Stimulated activated CD8-positive, alpha-beta memory T cell treated with anti-CD3 and anti-CD28 coated beads, Interleukin-4, amount 100 ng/mL, for 4 hours (primary cell): ENCODE measurements around the gene CHPF.

Source experiments
- DNase-seq, 2 donors: peaks; one replicate each; pipeline ENCODE4 v3.0.0-alpha.2; 2020; ENCODE audit warnings: low read depth in 2 of 2, low spot score in 1 of 2

CHPF gene

GRCh38 chr2:219567791-219568361, 24.3 kb upstream of the CHPF start:
- no peak for DNase-seq

DNA sequence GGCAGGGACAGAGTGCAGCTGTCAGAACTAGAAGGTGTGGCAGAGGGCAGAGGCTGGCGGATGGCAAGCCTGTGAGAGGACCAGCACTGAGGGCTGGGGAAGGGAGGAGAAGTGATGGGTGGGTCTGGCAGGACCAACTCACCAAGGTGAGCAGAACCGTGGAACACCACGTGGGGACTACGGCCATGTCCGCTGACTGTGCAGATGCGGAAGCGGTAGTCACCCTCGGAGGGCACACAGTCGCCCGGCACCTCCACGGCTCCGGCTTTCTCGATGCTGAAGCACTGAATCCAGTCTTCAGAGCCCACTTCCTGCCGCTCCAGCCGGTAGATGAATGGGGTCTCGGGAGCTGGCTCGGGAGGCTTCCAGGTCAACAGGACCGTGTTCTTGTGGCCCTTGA, 23.5 kb upstream of the CHPF start:
- DNase-seq = no peak

- no peak for DNase-seq
Observed at GRCh38 chr2:219566640-219567039, 23.0 kb upstream of the CHPF start.

DNA sequence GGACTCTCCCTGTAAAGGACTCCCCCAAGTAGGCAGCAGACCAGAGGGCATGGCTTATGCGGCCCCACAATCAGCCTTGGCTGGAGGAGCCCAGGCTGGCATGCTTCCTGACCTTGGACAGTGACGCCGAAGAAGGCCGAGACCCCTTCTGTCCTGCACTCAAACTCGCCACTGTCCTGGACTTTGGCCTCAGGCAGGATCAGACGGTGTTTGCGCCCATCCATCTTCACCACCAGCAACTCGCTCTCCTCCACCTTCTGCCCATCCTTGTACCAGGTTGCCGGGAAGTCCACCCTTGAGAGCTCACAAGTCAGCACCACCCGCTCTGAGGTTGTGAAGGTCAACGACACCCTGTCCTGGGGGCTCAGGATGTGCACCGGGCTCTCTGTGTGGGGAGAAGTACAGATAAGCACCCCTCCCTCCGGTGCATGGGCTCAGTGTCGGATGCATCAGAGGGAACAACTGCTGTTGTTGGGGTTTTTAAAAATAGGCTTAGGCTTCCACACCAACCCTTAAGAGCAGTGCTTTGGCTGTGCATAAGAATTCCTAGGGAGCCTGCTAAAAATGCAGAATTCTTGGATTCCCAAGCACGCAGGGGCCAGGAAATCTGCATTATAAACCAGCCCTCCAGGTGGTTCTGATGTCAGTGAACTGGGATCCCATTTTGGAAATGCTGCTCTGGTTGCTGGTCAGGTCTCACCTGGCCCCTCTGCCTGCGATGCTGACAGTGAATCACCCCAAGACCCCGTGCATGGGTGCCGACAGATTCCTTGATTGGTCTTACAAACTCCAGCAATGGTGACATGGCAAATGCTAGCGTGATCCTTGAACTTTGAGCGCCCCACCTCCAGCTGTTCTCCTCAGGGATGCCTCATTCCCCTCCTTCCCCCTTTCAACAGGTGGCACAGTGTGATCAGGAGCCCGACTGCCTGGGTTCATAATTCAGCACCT, 21.8 kb upstream of the CHPF start:
- no peak for DNase-seq

GRCh38 chr2:219563271-219563928, 19.8 kb upstream of the CHPF start:
- DNase-seq = no peak

DNA sequence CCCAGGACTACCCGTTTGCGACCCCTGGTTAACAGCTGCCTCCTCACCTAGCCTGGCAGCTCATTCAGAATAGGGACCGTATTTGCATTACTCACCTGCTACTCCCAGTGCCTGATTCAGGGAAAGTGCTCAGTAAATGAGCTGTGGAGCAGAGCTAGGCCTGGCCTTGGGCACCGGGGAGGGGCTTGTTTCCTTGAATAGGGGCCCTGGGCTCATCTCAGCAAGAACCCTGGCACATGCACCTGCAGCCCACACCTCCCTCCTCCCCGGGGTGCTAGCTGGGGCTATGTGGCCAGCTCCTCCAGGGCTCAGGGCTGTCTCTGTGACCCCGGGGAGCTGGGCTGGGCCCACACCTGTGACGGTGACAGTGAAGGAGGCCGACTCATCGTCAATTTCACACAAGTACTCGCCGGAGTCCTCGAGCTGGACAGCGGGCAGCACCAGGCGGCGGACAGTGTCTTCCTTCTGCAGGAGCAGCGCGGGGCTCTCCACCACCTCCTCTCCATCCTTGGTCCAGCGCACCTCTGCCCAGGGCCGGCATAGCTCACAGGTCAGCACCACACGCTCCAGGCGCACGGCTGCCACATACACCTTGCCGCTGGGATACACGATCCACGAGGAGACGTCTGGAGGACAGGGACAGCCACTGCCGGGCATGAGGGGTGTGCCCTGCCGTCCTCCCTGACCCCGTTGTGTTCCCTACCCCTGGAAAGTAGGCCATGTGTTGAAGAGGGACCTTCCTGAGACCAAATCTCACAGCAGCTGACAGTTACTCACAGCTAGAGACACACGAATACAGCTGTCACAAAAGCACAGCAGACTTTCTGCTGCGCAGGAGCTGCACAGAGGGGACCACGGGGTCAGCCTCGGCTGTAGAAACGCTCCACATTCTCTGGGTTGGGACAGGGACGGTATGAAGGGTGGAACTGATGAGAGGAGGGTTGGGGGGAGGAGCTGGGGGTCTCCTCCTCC, 18.7 kb upstream of the CHPF start:
- DNase-seq = no peak

DNA sequence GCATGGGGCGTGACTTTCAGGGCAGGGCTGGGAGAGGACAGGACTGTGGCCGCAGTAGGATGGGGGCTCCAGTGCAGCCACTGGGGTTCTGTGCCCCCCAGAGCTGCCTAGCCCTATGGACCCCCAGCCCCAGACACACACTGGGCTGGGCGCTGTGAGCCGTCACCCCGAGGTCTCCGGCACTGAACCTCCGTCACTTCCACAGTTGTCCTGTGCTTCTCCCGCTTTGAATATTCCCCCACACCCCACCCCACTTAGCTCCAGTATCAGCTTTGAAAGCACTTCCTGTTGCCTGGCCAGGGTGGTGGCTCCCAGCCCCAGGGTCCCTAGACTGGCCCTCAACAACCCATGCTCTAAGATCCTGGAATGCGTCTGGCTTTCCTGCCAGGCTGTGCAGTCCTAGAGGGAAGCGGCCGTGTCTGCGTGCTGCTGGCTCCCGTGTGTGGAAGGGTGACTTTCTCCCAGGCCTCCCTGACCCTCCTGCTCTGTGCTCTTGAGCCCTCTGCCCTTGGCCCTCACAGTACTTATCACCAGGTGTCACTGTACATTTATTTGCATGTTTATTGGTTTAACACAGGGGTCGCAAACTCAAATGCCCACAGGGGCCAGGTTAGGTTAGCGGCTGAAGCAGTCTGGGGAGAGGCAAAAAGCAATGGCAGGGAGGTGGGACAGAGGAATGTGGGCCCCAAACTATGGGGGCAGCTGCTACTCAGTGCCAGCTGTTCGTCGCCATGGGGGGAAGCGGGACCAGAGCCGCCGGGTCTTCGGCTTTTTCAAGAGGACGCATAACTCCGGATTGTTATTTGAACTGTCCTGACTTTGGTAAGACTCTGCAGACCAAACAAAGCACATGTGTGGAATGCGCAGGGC, 17.8 kb upstream of the CHPF start:
- DNase-seq = no peak

DNA sequence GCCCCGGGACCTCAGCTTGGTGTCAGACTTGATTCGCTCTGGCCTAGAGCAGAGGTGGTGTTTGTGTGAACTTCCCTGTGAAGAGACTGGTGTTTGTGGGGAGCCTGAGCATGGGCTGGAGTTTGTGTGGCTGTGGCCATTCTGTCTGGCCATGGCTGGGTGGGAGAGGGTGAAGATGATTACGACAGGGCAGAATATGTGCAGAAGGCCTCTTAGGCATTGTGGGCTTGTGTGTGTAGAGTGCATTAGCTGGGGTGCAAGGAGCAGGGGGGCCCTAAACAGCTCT, 17.2 kb upstream of the CHPF start:
- DNase-seq = no peak

DNA sequence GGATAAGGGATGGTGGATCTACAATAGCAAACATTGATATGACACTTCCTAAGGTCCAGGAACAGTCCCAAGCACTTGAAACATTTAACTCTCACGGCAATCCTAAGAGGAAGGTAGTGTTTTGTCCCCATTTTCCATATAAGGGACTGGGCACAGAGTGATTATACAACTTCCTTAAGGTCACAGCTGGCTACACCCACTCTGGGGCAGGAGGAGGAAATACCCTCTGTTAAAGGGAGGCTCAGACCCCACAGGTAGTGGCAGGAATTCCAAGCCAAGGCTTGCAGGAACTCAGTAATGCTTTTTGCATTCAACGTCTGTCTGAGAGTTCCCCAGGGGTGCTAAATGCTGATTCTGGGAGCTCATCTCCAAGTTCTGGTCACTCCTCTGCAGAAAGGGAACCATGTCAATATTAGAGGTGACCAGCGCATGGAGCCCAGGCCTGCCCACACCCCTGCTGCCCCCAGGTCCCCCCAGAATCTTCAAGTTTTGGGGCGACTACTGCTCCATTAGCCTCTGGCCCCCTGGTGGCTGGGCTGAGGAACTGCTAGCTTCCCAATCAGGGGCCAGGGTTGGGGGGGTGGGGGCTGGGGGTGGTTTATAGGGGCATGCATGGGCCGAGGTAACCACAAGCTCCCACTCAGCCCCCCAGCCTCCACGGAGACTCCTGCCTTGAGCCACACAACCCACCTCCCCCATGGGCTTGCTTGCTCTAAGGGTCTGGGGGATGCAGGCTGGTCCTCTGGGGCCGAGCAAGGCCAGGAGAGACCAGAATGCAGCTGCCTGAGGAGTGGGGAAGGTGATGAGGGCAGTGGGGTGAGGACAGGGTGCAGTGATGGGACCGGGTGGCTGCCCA, 16.7 kb upstream of the CHPF start:
- DNase-seq = no peak

DNA sequence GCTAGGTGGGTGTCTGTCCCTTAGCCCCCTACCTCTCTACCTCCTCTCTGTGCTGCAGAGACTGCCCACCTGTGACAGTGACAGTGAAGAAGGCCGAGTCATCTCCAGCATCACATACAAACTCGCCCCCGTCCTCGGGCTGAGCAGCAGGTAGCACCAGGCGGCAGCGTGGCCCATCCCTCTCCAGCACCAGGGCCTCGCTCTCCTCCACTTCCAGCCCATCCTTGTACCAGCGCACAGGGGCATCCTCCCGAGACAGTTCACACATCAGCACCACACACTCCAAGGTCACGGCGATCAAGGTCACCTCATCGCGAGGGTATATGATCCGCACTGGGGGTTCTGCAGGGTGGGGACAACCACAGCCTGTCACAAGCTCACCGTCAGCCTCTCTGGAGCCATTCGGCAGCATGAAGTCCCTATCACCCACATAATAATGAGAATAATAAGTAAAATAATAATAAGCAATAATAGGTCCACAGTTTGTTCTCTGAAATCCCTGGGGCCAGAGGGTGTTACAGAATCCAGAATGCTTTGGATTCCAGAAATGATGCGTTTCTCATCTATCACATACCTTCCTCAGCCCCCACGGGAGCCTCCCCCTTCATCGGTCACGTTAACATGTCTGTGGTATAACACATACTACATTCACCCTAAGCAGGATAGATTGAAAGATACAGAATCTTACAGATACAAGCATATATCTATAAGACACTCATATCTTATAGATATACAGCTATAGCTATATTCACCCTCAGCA, 15.7 kb upstream of the CHPF start:
- no peak for DNase-seq

GRCh38 chr2:219557791-219558785, 14.5 kb upstream of the CHPF start:
- no peak for DNase-seq

GRCh38 chr2:219557320-219557719, 13.7 kb upstream of the CHPF start:
- DNase-seq = no peak

- no peak for DNase-seq
Observed at GRCh38 chr2:219556413-219556812, 12.8 kb upstream of the CHPF start.

- DNase-seq = no peak
Observed at GRCh38 chr2:219555956-219556355, 12.3 kb upstream of the CHPF start.

GRCh38 chr2:219554350-219554749, 10.7 kb upstream of the CHPF start:
- DNase-seq = no peak

GRCh38 chr2:219553463-219553963, 9.9 kb upstream of the CHPF start:
- DNase-seq = no peak

GRCh38 chr2:219553168-219553417, 9.5 kb upstream of the CHPF start:
- DNase-seq = no peak
